GM18907 (cell line): ENCODE results near the gene MRPL41.
"Not testable (repeated sequence)": the region's sequence is repeated elsewhere in the genome, so short reads cannot be mapped to it uniquely, and the experiment has no call there.

Experiments
- ATAC-seq: cut with Tn5 transposase; IDR thresholded peaks from one replicate; pipeline ENCODE4 v1.9.1; 2021; ENCODE audit warnings: mild to moderate bottlenecking, moderate library complexity; ENCODE audit not compliant: unreplicated experiment

Gene MRPL41

DNA sequence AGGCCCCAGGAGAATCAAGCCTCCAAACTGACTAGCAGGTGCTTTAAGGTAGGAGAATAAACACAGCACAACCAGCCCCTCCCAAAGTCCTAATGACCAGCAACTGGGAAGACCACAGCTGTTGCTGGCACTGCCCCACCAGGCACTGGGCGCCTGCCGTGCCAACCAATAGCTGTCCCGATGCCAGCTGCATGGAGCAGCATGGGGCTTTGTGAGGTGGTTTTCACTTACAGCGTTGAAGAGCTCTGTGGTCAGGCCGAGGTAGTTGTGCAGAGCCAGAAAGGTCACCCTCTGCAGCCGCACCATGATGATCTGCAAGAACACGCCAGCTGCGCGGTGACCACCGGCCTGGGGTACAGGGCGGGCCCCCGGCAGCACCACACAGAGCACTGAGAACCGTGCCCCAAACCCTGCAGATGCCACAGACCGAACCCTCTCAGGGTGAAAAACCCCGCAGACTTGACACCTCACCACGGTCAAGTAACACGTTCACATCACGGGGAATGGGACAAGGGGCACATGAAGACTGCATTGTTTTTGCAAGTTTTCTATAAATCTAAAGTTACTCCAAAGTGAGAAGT is 30.2 kb upstream of the MRPL41 start:
- no peak for ATAC-seq

- no peak for ATAC-seq
Measured at GRCh38 chr9:137522746-137523455, 28.8 kb upstream of the MRPL41 start.

GRCh38 chr9:137524161-137524980 is 27.3 kb upstream of the MRPL41 start:
- ATAC-seq, result no peak

GRCh38 chr9:137524981-137525317 is 26.7 kb upstream of the MRPL41 start:
- no peak for ATAC-seq

GRCh38 chr9:137530331-137530730 is 21.3 kb upstream of the MRPL41 start:
- ATAC-seq, result no peak

DNA sequence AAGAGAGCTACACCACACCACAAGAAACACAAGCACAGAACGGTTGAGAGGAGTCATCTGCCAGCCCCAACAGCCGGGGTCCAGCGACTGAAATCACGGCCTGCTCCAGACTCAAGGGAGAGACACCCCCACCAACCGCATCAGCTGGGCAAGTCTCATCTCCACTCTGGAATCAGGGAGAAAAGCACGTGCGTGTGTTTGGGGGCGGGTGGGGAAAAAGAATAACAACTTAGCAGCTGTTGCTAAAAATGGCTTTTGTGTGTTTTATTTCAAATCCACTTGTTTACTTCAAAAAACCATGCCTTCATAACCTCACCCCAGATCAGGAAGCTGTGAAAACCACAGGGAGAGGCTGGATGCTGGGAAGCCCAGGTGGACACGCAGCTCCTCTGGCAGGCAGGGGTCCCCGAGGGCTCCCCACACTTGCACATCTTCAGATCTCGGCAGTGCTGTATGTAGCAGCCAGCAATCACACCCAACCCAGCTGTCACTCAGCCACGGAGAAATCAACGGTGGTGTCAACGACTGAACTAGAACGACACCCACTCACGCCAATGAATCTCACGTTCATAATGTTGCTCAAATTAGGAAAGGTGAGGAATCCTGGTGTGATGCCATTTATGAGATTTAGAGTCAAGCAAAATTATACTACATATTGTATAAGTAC is 20.4 kb upstream of the MRPL41 start:
- no peak for ATAC-seq

DNA sequence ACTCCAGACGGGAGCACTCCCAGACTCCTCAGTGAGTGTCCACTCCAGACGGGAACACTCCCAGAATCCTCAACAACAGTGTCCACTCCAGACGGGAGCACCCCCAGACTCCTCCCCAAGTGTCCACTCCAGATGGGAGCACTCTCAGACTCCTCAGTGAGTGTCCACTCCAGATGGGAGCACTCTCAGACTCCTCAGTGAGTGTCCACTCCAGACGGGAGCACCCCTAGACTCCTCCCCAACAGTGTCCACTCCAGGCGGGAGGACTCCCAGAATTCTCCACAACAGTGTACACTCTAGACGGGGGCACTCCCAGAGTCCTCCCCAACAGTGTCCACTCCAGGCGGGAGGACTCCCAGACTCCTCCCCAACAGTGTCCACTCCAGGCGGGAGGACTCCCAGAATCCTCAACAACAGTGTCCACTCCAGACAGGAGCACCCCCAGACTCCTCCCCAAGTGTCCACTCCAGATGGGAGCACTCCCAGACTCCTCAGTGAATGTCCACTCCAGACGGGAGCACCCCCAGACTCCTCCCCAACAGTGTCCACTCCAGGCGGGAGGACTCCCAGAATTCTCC is 18.7 kb upstream of the MRPL41 start:
- ATAC-seq, result not testable (repeated sequence)

- no peak for ATAC-seq
Measured at GRCh38 chr9:137534256-137535119, 17.2 kb upstream of the MRPL41 start.

GRCh38 chr9:137535120-137535428 is 16.6 kb upstream of the MRPL41 start:
- no peak for ATAC-seq

DNA sequence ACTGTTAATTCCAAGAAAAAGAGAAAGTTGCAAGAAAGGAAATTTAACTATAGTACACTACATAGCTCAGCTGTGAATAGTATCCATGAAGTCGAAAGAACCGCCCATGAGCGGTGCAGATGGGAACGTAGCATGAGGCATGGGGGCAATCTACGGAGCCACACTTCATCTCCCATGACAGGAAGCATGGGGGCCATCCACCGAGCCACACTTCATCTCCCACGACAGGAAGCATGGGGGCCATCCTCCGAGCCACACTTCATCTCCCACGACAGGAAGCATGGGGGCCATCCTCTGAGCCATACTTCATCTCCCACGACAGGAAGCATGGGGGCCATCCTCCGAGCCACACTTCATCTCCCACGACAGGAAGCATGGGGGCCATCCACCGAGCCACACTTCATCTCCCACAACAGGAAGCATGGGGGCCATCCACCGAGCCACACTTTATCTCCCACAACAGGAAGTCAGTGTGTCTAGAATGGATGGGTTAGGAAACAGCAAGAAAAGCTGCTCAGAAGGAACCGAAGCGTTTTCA is 15.0 kb upstream of the MRPL41 start:
- not testable (repeated sequence) for ATAC-seq

GRCh38 chr9:137538058-137538457 is 13.6 kb upstream of the MRPL41 start:
- ATAC-seq, result no peak

GRCh38 chr9:137540536-137540935 is 11.1 kb upstream of the MRPL41 start:
- no peak for ATAC-seq

GRCh38 chr9:137542486-137542885 is 9.2 kb upstream of the MRPL41 start:
- ATAC-seq, result no peak

GRCh38 chr9:137543237-137543963 is 8.3 kb upstream of the MRPL41 start:
- ATAC-seq, result no peak

- ATAC-seq, result no peak
Measured at GRCh38 chr9:137544176-137544760, 7.4 kb upstream of the MRPL41 start.

DNA sequence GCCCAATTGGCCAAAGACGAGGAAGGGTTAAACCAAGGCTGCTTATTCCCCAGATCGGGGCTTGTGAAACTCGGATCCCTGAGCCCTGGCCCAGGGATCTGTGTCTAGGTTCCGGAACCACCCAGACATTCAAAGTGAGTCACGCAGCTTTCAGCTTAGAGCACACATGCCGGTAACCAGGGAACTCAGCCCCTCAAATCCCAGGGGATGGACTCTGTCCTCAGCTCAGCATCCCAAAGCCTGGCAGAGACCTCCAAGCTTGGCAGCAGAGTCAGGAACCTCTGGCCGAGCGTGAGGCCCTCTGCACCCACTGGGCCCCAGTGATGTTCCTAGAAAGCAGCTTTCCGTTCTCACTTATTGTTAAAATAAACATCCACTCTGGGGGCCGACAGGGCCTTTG is 6.6 kb upstream of the MRPL41 start:
- no peak for ATAC-seq

- ATAC-seq, result no peak
Measured at GRCh38 chr9:137547687-137548543, 3.8 kb upstream of the MRPL41 start.

- no peak for ATAC-seq
Measured at GRCh38 chr9:137550231-137550621, 1.5 kb upstream of the MRPL41 start, which contains the start of gene PNPLA7. Gene PNPLA7, minus strand, starts transcription at chr9:137550402. Its CDS starts 205 bp downstream, at chr9:137550197.
